KMS-11 (cell line): ENCODE measurements around the gene ATP13A3.

Experiments
- H2AFZ ChIP-seq: fragments of 200-600 bp; sonication (generic); 2 replicates; pipeline ENCODE4 v1.6.1; 2016; ENCODE audit warnings: antibody characterized with exemption, mixed run types, low read depth
- H3K27ac ChIP-seq: fragments of 200-600 bp; sonication (generic); 2 replicates; pipeline ENCODE4 v1.6.1; 2016; ENCODE audit warnings: mild to moderate bottlenecking, mixed run types
- H3K27me3 ChIP-seq: fragments of 200-600 bp; sonication (generic); 2 replicates; pipeline ENCODE4 v1.6.1; 2017; ENCODE audit warnings: mild to moderate bottlenecking, low read depth, mixed run types, moderate library complexity; ENCODE audit not compliant: insufficient read depth
- H3K36me3 ChIP-seq: fragments of 200-600 bp; sonication (generic); 2 replicates; pipeline ENCODE4 v1.6.1; 2017; ENCODE audit warnings: mild to moderate bottlenecking, mixed run types; ENCODE audit not compliant: insufficient read depth
- H3K4me1 ChIP-seq: fragments of 200-600 bp; sonication (generic); 2 replicates; pipeline ENCODE4 v1.6.1; 2016; ENCODE audit warnings: mild to moderate bottlenecking, low read depth, mixed run types; ENCODE audit not compliant: poor library complexity, severe bottlenecking
- H3K4me2 ChIP-seq: fragments of 200-600 bp; sonication (generic); 2 replicates; pipeline ENCODE4 v1.7.0; 2016; ENCODE audit warnings: mild to moderate bottlenecking, mixed run types
- H3K4me3 ChIP-seq: fragments of 200-600 bp; sonication (generic); IDR thresholded peaks from 2 replicates; pipeline ENCODE4 v1.6.1; 2017; ENCODE audit warnings: low read depth, low read length, mixed read lengths; ENCODE audit not compliant: insufficient read depth
- H3K79me2 ChIP-seq: fragments of 200-600 bp; sonication (generic); 2 replicates; pipeline ENCODE4 v1.6.1; 2016; ENCODE audit warnings: low read depth, mixed run types; ENCODE audit not compliant: insufficient read depth
- H3K9ac ChIP-seq: fragments of 200-600 bp; sonication (generic); 2 replicates; pipeline ENCODE4 v1.6.1; 2016; ENCODE audit warnings: mild to moderate bottlenecking, mixed run types
- H4K20me1 ChIP-seq: fragments of 200-600 bp; sonication (generic); 2 replicates; pipeline ENCODE4 v1.6.1; 2016; ENCODE audit warnings: mild to moderate bottlenecking, mixed run types; ENCODE audit not compliant: insufficient read depth
- CTCF ChIP-seq: fragments of 200-600 bp; sonication (generic); conservative IDR thresholded peaks from 2 replicates; pipeline ENCODE4 v1.6.1; 2017; ENCODE audit warnings: low read depth, mild to moderate bottlenecking, antibody characterized with exemption, low read length, moderate library complexity, mixed read lengths

The ATP13A3 gene

DNA sequence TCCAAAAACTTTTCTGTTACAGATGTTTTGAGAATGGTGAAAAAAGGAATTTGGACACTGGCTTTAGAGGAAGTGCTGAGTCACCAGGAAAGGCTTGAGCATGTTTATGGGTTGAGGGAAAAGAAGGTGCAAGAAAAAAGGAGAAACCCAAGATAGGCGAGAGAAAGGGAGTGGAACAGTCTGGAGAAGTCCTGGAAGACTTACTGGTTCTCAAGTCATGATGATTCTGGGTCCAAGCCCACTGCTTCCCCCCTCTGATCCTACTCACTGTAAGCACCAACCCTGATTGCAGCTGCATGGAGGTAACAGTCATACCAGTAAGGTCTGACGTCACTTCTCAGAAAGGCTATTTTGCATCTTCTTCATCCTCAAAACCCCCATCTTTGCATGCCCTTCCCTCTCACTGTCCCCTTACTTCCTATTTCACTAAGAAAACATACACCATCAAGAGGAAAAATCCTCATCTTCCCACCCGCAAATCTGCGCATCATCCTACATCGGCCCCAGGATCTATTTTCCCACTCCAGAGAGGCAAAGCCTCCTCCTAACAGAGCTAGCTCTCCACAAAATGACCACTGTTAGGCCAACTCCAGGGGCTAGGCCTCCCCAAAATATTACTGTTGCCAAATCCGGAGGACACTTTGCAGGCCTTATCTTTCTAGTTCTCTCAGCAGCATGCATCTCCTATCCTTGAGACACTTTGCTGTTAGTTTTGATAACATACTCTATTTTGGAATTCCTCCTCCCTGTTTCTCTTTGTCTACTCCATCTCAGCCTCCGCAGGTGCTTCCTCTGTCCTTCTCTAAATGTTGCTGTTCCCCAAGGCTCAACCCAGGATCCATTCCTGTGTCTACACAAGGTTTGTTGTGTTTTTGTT is 3.2 kb upstream of the ATP13A3 start:
- H3K79me2 ChIP-seq: peaks cover 12% of the 10 kb centered on the region
- H3K4me1 ChIP-seq: peaks cover 13% of the 10 kb centered on the region
- H2AFZ ChIP-seq: no peak overlapping the region
- no peaks in the 10 kb centered on the region for H3K27me3 ChIP-seq
- H3K4me3 ChIP-seq: no peak overlapping the region
- no peak overlapping the region for H3K4me2 ChIP-seq
- H3K27ac ChIP-seq: no peak overlapping the region
- no peaks in the 10 kb centered on the region for H3K36me3 ChIP-seq
- H4K20me1 ChIP-seq: no peaks in the 10 kb centered on the region
- no peak overlapping the region for H3K9ac ChIP-seq
- TF ChIP-seq CTCF: no peak

DNA sequence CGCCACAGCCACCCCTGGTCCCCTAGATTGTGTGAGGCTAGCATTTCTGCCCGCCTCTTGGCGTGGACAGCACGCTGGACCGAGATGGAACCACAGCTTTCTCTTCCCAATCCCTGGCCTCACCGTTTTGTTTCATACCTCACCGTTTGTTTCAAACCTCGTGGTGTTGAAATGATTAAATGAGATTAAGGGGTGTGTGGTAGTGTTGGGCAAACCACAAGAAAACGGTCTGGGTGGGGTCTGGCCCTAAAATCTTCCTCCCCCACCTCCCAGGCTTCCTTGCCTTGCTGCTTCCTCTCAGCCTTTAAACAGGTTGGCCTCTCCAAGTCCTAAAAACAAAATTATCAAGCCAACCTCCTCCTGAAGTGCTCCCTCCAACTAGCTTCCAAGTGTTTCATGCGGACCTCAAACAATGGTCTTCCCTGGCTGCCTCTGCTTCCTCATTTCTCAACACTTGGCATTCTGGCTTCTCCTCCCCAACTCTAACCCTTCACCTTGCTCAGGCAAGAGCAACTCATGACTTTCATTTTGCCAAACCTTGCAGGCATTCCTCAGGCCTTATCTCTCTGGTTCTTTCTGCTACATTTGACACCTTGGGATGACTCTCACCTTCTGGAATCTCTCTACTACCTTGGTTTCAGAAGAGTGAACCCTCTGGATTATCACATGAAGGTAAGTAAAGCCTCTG is 1.4 kb upstream of the ATP13A3 start:
- Histone ChIP-seq H3K9ac (no peak overlapping the region), H3K4me2 (peak overlapping the region; percentile 90; the same call in 1 of the 2 replicates), H3K36me3 (no peaks in the 10 kb centered on the region), H3K27ac (no peak overlapping the region), H3K4me3 (peak overlapping the region; percentile 22), H4K20me1 (no peaks in the 10 kb centered on the region), H2AFZ (no peak overlapping the region), H3K27me3 (no peaks in the 10 kb centered on the region), H3K79me2 (peaks cover 30% of the 10 kb centered on the region), H3K4me1 (peaks cover 21% of the 10 kb centered on the region)
- TF ChIP-seq CTCF: no peak

- Histone ChIP-seq H3K27me3 (no peaks in the 10 kb centered on the region), H3K9ac (peak overlapping the region; percentile 72; the same call in 1 of the 2 replicates), H3K4me1 (peaks cover 21% of the 10 kb centered on the region), H3K4me2 (peak overlapping the region; percentile 90), H3K4me3 (peak overlapping the region; percentile 51), H3K79me2 (peaks cover 36% of the 10 kb centered on the region), H3K27ac (peak overlapping the region; percentile 46), H4K20me1 (no peaks in the 10 kb centered on the region), H2AFZ (peak overlapping the region; percentile 93), H3K36me3 (no peaks in the 10 kb centered on the region; the same call in 1 of the 2 replicates)
- no peak for TF ChIP-seq CTCF
Observed at GRCh38 chr3:194487289-194488054, 670 bp upstream of the ATP13A3 start.

DNA sequence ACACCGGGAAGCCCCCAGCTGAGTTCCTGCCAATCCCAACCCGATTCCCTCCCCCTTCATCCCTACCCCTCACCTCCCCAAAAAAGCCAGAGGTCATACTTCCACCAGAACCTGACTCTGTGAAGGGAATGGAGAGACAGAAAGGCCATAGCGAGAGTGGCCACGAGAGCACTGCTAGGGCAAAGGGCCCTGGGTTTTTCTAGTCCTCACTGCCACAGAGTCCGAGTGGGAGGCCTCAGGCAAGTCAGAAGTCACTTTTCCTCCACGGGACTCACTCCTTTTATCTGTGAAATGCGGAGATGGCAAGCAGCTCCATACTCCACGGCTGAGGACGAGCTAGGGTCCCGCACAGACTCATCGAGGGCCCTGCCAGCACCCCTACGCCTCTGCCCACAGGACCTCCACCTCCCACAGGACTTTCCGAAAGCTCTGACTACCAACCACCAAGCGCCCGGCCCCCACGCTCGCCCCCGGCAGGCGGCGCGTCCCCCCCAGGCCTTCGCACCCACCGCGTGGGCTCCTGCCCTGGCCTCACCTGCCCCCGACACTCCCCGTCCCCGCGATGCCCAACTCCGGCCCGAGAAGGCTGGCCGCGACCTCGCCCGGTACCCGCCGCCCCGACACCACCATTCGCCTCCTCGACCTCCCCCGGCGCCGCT is 792 bp downstream of the ATP13A3 start:
- Histone ChIP-seq H3K4me2 (peak overlapping the region; percentile 89), H3K27ac (peak overlapping the region; percentile 53), H2AFZ (peak overlapping the region; percentile 58; the same call in 1 of the 2 replicates), H4K20me1 (no peaks in the 10 kb centered on the region), H3K9ac (peak overlapping the region; percentile 72), H3K4me3 (peak overlapping the region; percentile 96), H3K27me3 (no peaks in the 10 kb centered on the region), H3K36me3 (no peaks in the 10 kb centered on the region; the same call in 1 of the 2 replicates), H3K79me2 (peaks cover 50% of the 10 kb centered on the region), H3K4me1 (peaks cover 33% of the 10 kb centered on the region)
- TF ChIP-seq CTCF: 0 out of 2 replicates have a peak, but pooled peaks have one; percentile 19
